Breast epithelium (tissue), 4 donors: ENCODE measurements around the gene PSD. TPM values are rescaled to one million over a fixed set of nuclear protein-coding genes. Genes with fewer than 3 reads are reported as not detected.

Experiments used
- DNase-seq, 2 donors: peaks; one replicate each; pipeline ENCODE4 v3.0.0-alpha.2; 2019; ENCODE audit warnings: low spot score in 2 of 2
- H3K27ac ChIP-seq, 2 donors: fragments of 200-600 bp; sonication (generic) in 1 of 2; one replicate each; pipeline ENCODE4 v1.5.1; 2016 to 2019; ENCODE audit warnings: mild to moderate bottlenecking in 1 of 2
- H3K27me3 ChIP-seq, 2 donors: fragments of 200-600 bp; sonication (generic) in 1 of 2; one replicate each; pipeline versions ENCODE4 v1.5.1 to v1.6.0; 2017 to 2019; ENCODE audit warnings: control low read depth in 1 of 2, mild to moderate bottlenecking in 1 of 2
- H3K36me3 ChIP-seq: fragments of 200-600 bp; one replicate; pipeline ENCODE4 v1.5.1; 2019
- H3K4me1 ChIP-seq, 2 donors: fragments of 200-600 bp; sonication (generic); one replicate each; pipeline ENCODE4 v1.5.1; 2016 to 2019; ENCODE audit warnings: control low read depth in 1 of 2
- H3K4me3 ChIP-seq, 3 donors: fragments of 200-600 bp; sonication (generic); 1 replicate in 2 of 3; 2 replicates in 1 of 3; pipeline ENCODE4 v1.5.1; 2016 to 2019; ENCODE audit warnings: mild to moderate bottlenecking in 3 of 3, moderate library complexity in 2 of 3
- H3K9me3 ChIP-seq, 2 donors: fragments of 200-600 bp; sonication (generic) in 1 of 2; one replicate each; pipeline ENCODE4 v1.5.1; 2016 to 2019; ENCODE audit warnings: control low read depth in 1 of 2
- POLR2A ChIP-seq: fragments of 450-650 bp; IDR thresholded peaks from one replicate; pipeline ENCODE4 v1.6.1; 2016; ENCODE audit warnings: antibody characterized with exemption, mild to moderate bottlenecking, moderate library complexity
- POLR2AphosphoS5 ChIP-seq, 3 donors: sonication (generic); formaldehyde crosslinking; IDR thresholded peaks; one replicate each; pipeline ENCODE4 v1.6.1; 2017; ENCODE audit warnings: antibody characterized with exemption in 3 of 3
- intact Hi-C: fragments of 100-400 bp; cut with DNase I; formaldehyde crosslinking; loops from one replicate; pipeline ENCODE4 v1.15.1; 2023; ENCODE audit warnings: low total_unique reads
- total RNA-seq, 3 donors: library from RNA; depleted of rRNA; stranded (reverse); fragments of >200 nt; gene quantifications; one replicate each; pipeline ENCODE4 v1.1.0, GENCODE V29; 2016
- TF ChIP-seq, protein P1 (sequence below), 3 donors: fragments of 450-650 bp; IDR thresholded peaks; one replicate each; pipeline ENCODE4 v1.5.1; 2016 to 2017; ENCODE audit warnings: antibody characterized with exemption in 3 of 3, mild to moderate bottlenecking in 3 of 3, moderate library complexity in 3 of 3

PSD gene
- total RNA-seq, 3 donors from 2014 or later: 0.96 to 13.4 (median 6.3) TPM

DNA sequence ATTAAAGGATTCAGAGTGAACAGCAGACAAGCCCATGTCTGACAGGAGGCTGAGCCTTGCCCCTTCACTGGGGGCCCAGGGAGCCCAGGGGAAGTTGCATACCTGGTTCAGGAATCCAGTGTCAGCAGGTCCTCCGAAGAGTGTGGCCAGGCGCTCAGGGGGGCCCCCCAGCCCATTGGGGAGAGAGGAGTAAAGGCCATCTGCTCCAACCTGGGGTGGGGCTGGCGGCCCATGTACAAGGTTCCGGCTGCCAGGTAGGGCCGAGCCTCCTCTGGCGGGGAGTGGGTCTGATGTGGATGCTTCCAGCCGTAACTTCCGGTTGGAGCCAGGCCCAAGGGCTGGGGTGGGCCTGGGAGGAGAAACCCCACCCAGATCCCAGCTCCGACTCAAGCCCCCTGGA, 2.3 kb downstream of the PSD start:
- intact Hi-C loops: no loop called here
- Histone ChIP-seq H3K36me3 (no peaks in the 10 kb centered on the region), H3K27me3 (peaks cover 0 to 65% of the 10 kb centered on the region in 2 donors), H3K4me1 (peaks cover 5 to 6% of the 10 kb centered on the region in 2 donors), H3K4me3 (no peak overlapping the region), H3K27ac (no peak overlapping the region), H3K9me3 (no peaks in the 10 kb centered on the region)
- DNase-seq: no peak
- TF ChIP-seq, protein P1, sequence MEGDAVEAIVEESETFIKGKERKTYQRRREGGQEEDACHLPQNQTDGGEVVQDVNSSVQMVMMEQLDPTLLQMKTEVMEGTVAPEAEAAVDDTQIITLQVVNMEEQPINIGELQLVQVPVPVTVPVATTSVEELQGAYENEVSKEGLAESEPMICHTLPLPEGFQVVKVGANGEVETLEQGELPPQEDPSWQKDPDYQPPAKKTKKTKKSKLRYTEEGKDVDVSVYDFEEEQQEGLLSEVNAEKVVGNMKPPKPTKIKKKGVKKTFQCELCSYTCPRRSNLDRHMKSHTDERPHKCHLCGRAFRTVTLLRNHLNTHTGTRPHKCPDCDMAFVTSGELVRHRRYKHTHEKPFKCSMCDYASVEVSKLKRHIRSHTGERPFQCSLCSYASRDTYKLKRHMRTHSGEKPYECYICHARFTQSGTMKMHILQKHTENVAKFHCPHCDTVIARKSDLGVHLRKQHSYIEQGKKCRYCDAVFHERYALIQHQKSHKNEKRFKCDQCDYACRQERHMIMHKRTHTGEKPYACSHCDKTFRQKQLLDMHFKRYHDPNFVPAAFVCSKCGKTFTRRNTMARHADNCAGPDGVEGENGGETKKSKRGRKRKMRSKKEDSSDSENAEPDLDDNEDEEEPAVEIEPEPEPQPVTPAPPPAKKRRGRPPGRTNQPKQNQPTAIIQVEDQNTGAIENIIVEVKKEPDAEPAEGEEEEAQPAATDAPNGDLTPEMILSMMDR (IDR thresholded peaks at IDR 0.05): no peak
- TF ChIP-seq POLR2A: no peak
- TF ChIP-seq POLR2AphosphoS5 (IDR thresholded peaks at IDR 0.05): no peak

DNA sequence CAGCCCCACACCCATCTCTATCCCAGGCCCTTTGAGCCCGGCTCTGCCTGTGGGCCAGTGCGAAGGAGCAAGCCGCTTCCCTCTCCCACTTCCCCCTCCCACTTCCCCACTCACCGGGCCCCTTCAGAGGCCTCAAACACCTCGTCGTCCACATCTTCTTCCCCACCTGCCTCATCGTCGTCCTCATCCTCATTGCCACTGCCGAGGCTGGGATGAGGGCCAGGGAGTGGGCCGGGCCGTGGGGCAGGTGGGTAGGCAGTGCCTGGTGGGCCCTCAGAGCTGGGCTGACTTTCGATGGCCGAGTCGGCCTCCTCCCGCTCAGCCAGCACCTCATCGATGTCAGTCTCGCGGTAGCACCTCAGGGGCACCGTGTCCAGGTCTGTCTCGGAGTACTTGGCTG, 3.8 kb downstream of the PSD start:
- TF ChIP-seq, protein P1 (IDR thresholded peaks at IDR 0.05): no peak
- no peak for TF ChIP-seq POLR2AphosphoS5 (IDR thresholded peaks at IDR 0.05)
- TF ChIP-seq POLR2A: no peak
- Histone ChIP-seq H3K4me3 (no peak overlapping the region), H3K4me1 (peaks cover 0 to 2% of the 10 kb centered on the region in 2 donors), H3K9me3 (no peaks in the 10 kb centered on the region), H3K27ac (no peak overlapping the region), H3K27me3 (peaks cover 0 to 80% of the 10 kb centered on the region in 2 donors), H3K36me3 (no peaks in the 10 kb centered on the region)
- DNase-seq: no peak
- intact Hi-C loops: no loop called here

DNA sequence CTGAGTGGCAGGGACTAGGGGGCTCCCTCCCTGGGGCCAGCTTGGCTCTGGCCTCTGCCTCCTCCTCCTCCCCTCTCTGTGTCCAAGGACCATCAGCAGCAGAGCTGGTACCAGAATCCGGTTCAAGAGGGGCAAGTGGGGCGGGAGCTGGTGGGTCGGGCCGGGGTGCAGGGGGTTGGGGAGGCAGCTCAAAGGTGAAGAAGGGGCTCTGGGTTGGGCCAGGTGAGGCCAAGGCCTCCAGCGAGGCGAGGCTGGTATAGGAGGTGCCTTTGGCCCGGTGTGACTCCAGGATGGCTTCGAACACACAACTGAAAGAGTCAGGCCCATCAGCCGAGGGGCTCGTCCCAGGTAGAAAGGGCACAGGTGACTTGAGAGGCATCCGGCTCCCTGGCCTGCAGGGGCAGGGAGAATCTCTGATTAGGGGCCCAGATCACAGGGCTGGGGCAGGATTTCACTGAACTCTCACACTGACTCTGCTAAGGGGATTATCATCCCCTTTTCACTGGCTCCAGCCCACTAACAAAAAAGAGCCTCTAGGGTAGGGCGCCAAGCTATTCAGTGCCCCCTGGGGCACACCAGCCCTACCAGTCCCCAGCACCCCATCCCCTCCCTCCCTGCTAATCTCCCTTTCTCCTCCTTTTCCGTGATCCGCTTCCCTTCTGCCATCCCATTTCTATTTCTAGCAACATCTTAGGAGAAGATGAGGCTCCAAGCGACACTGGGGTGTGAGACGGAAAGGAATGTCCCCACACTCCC, 4.6 kb downstream of the PSD start:
- Histone ChIP-seq H3K4me1 (no peaks in the 10 kb centered on the region), H3K27me3 (peaks cover 2 to 86% of the 10 kb centered on the region in 2 donors), H3K4me3 (no peak overlapping the region), H3K36me3 (no peaks in the 10 kb centered on the region), H3K9me3 (no peaks in the 10 kb centered on the region), H3K27ac (no peak overlapping the region)
- intact Hi-C loops: no loop called here
- no peak for DNase-seq
- TF ChIP-seq POLR2A (no peak), POLR2AphosphoS5 (IDR thresholded peaks at IDR 0.05) (no peak)
- TF ChIP-seq, protein P1 (IDR thresholded peaks at IDR 0.05): no peak

DNA sequence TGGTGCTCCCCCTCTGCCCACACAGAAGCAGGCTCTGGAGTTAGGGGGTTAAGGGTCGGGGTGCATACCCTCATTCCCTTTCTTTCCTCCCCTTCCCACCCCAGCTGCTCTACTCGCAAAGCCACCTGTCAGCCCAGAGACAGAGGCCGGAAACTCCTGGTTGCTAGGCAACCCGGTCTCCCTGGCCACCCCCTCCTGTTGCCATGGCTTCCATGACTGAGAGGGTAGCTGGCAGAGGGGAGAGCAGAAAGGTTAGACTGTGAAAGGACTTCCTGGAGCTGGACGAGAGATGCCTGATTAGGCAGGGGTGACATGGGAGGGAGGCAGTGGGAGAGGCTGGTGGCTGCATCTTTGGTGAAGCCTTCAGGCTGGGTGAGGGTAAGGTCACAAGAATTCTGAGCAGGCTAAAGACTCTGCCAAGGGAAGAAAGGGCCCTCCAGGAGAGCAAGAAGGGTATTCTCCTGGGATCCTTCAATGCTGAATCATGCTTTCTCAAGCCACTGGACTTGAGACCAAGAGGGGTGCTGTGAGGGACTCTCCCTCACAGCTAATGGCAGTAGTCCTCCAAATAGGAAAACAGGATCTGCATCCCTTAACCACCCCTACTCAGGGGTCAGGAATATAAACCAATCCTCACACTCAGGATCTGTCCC, 5.4 kb downstream of the PSD start:
- Histone ChIP-seq H3K36me3 (no peaks in the 10 kb centered on the region), H3K9me3 (no peaks in the 10 kb centered on the region), H3K4me3 (no peak overlapping the region), H3K27ac (no peak overlapping the region), H3K4me1 (no peaks in the 10 kb centered on the region), H3K27me3 (peaks cover 2 to 83% of the 10 kb centered on the region in 2 donors)
- TF ChIP-seq, protein P1 (IDR thresholded peaks at IDR 0.05): no peak
- TF ChIP-seq POLR2A (no peak), POLR2AphosphoS5 (IDR thresholded peaks at IDR 0.05) (no peak)
- no peak for DNase-seq
- intact Hi-C loops: no loop called here

DNA sequence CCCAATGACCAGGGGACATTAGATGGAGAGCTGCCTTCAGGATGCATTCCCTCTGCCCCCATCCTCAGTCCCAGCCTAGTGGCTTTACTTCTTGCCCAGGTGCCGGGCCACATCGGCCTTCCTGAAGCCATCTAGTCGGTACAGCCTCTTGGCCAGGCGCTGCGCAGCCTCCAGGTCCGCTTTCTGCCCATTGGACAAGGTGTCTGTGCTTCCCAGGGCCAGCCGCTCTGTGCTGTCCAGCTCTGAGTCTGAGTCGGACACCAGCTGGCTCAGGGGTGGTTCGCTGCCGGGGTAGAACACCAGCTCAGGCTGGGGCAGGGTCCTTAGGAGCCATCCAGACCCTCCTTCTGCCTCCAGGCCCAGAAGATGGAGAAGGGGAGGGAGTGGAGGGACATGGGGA, 6.3 kb downstream of the PSD start:
- Histone ChIP-seq H3K4me1 (no peaks in the 10 kb centered on the region), H3K4me3 (no peak overlapping the region), H3K27ac (no peak overlapping the region), H3K36me3 (no peaks in the 10 kb centered on the region), H3K27me3 (peaks cover 2 to 84% of the 10 kb centered on the region in 2 donors), H3K9me3 (no peaks in the 10 kb centered on the region)
- TF ChIP-seq POLR2AphosphoS5 (IDR thresholded peaks at IDR 0.05) (no peak), POLR2A (no peak)
- TF ChIP-seq, protein P1 (IDR thresholded peaks at IDR 0.05): no peak
- DNase-seq: no peak
- intact Hi-C loops: no loop called here
